Activated CD4-positive, alpha-beta T cell treated with anti-CD3 and anti-CD28 coated beads, Interleukin-2, amount 10 ng/mL, durations not matched to agents 24 days and 14 days (primary cell): Measurements from ENCODE around the gene ZFYVE16. TPM values are rescaled to one million over a fixed set of nuclear protein-coding genes. Genes with fewer than 3 reads are reported as not detected.
"Not testable (repeated sequence)": the region's sequence is repeated elsewhere in the genome, so short reads cannot be mapped to it uniquely, and the experiment has no call there.

ENCODE experiments used
- DNase-seq: peaks from one replicate; pipeline ENCODE4 v3.0.0; 2022
- H3K27ac Mint-ChIP-seq: one replicate; pipeline ENCODE4 v1.8.0; 2022; ENCODE audit warnings: mild to moderate bottlenecking, mixed read lengths
- H3K27me3 Mint-ChIP-seq: one replicate; pipeline ENCODE4 v1.8.0; 2022; ENCODE audit warnings: mixed read lengths
- H3K36me3 Mint-ChIP-seq: one replicate; pipeline ENCODE4 v1.8.0; 2022; ENCODE audit warnings: low read depth, mild to moderate bottlenecking, mixed read lengths
- H3K4me1 Mint-ChIP-seq: one replicate; pipeline ENCODE4 v1.8.0; 2021; ENCODE audit warnings: mixed read lengths
- H3K4me3 Mint-ChIP-seq: one replicate; pipeline ENCODE4 v1.8.0; 2022; ENCODE audit warnings: mild to moderate bottlenecking, moderate library complexity, mixed read lengths
- H3K9me3 Mint-ChIP-seq: one replicate; pipeline ENCODE4 v1.8.0; 2021; ENCODE audit warnings: mixed read lengths
- intact Hi-C: fragments of 100-400 bp; cut with micrococcal nuclease; formaldehyde crosslinking; loops from one replicate; pipeline ENCODE4 v1.15.1; 2023
- total RNA-seq: library from RNA; stranded (reverse); gene quantifications from 2 replicates; pipeline ENCODE4 v1.2.3, GENCODE V29; 2022

The ZFYVE16 gene
- total RNA-seq, 1 donor from 2014 or later, result 9.4 TPM

DNA sequence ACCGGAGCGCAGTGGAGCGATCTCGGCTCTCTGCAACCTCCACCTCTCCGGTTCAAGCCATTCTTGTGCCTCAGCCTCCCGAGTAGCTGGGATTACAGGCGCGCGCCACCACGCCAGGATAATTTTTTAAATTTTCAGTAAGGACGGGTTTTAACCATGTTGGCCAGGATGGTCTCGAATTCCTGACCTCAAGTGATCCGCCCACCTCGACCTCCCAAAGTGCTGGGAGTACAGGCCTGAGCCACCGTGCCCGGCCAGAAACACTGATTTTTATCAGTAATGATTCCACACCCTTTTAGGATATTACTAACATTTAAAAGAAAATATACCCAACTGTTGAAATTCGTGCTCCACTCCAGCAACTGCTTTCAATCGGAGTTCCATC, 79.6 kb downstream of the ZFYVE16 start:
- no peak overlapping the region for H3K27ac Mint-ChIP-seq
- peaks cover 2% of the 10 kb centered on the region for H3K36me3 Mint-ChIP-seq
- intact Hi-C loops, result loop anchor here (10.0 kb wide), 1 partner anchor 167 kb away; the partner anchor contains the start of genes DHFR and MSH3
- H3K9me3 Mint-ChIP-seq, result no peaks in the 10 kb centered on the region
- H3K4me1 Mint-ChIP-seq, result peaks cover 19% of the 10 kb centered on the region
- peak overlapping the region; percentile 81 for H3K4me3 Mint-ChIP-seq
- H3K27me3 Mint-ChIP-seq, result peaks cover 33% of the 10 kb centered on the region
- no peak for DNase-seq

DNA sequence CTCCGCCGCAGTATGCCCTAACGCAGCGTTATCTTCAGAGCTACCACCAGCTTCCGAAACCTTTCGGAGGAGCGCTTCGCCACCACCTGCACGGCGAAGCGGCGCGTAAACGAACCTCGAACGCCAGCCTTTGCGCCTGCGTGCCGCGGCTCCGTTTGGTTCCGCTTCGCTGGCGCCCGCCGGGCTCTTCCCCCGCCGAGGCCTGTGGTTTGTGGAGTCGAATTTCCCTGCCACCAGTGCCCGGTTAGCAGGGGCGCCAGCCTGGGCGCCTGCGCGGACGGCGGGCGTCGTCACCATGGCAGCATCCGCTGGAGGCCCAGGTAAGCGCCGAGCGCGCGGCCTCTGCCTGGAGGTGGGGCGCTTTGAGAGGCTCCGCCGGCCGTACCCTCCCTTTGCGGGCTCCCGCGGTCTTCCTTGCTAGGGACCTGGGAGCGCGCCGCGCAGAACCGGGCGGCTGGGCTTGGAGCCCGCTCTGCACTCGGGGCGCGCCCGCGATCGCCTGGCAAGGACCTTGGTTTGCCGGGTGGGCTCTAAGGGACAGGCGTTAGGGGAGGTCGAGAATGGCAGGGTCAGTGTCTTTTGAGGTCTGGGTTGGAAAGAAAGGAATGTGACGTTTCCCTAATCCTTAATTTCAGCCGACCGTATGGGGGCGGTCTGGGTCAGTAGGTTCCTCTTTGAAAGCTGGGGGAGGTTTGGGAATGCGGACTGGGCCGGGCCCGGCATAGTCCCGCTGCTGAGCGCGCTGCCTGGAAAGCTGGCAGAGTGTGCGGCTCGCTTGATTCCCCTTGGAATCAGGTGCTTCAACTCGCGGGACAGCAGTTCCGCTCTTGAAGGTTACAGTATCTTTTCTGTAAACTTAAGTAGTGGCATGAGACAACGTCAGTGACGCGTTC, 80.2 kb downstream of the ZFYVE16 start, which contains the start of gene FAM151B:
TSS of gene FAM151B (plus strand) at position 272 of the 893 bp plus-strand sequence. CDS start at position 296, 24 bp downstream.
- DNase-seq, result peak; percentile 89
- peaks cover 33% of the 10 kb centered on the region for H3K27me3 Mint-ChIP-seq
- peaks cover 19% of the 10 kb centered on the region for H3K4me1 Mint-ChIP-seq
- no peak within 1 kb of the TSS for H3K27ac Mint-ChIP-seq
- intact Hi-C loops, result loop anchor here (10.0 kb wide), 1 partner anchor 167 kb away; the partner anchor contains the start of genes DHFR and MSH3
- peaks cover 2% of the 10 kb centered on the region for H3K36me3 Mint-ChIP-seq
- no peaks in the 10 kb centered on the region for H3K9me3 Mint-ChIP-seq
- H3K4me3 Mint-ChIP-seq, result peak within 1 kb of the TSS; percentile 81

DNA sequence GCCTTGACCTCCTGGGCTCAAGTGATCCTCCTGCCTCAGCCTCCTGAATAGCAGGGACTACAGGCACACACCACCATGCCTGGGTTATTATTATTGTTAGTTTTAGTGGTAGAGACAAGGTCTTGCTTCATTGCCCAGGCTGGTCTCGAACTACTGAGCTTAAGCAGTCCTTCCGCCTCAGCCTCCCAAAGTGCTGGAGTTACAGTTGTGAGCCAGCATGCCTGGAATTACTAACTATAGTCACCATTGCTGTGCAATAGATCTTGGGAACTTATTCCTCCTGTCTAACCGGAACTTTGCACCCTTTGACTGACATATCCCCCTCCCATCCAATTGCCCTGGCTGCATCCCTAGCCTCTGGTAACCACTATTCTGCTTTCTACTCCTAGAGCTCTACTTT, 83.4 kb downstream of the ZFYVE16 start:
- peaks cover 32% of the 10 kb centered on the region for H3K27me3 Mint-ChIP-seq
- H3K9me3 Mint-ChIP-seq, result no peaks in the 10 kb centered on the region
- no peak overlapping the region for H3K4me3 Mint-ChIP-seq
- peaks cover 19% of the 10 kb centered on the region for H3K4me1 Mint-ChIP-seq
- no peak for DNase-seq
- H3K36me3 Mint-ChIP-seq, result peaks cover 2% of the 10 kb centered on the region
- no peak overlapping the region for H3K27ac Mint-ChIP-seq
- intact Hi-C loops, result no loop called here

DNA sequence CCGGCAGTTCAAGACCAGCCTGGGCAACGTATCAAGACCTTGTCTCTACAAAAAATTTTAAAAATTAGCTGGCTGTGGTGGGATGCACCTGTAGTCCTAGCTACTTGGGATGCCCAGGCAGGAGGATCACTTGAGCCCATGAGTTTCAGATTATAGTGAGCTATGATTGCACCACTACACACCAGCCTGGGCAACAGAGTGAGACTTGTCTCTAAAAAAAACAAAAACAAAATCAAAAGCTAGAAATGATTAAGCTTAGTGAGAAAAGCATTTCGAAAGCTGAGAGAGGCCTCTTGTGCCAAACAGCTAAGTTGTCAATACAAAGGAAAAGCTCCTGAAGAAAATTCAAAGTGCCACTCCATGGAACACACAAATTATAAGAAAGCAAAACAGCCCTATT, 84.9 kb downstream of the ZFYVE16 start:
- intact Hi-C loops, result no loop called here
- Mint-ChIP-seq H3K36me3 (no peaks in the 10 kb centered on the region), H3K27ac (no peak overlapping the region), H3K4me1 (peaks cover 10% of the 10 kb centered on the region), H3K9me3 (no peaks in the 10 kb centered on the region), H3K27me3 (peaks cover 25% of the 10 kb centered on the region), H3K4me3 (no peak overlapping the region)
- DNase-seq, result no peak

DNA sequence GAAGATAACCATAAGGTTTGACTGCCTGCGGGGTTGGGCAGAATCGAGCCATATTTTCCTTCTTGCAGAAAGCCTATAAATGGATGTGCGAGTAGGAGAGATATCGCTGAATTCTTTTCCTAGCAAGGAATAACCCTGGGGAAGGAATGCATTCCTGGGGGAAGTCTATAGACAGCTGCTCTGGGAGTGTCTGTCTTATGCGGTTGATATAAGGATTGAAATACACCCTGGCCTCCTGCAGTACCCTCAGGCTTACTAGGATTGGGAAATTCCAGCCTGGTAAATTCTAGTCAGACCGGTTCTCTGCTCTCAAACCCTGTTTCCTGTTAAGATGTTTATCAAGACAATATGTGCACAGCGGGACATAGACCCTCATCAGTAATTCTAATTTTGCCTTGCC, 85.6 kb downstream of the ZFYVE16 start:
- H3K27me3 Mint-ChIP-seq, result peaks cover 23% of the 10 kb centered on the region
- intact Hi-C loops, H3K36me3 Mint-ChIP-seq, H3K9me3 Mint-ChIP-seq, H3K4me1 Mint-ChIP-seq, DNase-seq, H3K27ac Mint-ChIP-seq, H3K4me3 Mint-ChIP-seq: not testable (repeated sequence)

DNA sequence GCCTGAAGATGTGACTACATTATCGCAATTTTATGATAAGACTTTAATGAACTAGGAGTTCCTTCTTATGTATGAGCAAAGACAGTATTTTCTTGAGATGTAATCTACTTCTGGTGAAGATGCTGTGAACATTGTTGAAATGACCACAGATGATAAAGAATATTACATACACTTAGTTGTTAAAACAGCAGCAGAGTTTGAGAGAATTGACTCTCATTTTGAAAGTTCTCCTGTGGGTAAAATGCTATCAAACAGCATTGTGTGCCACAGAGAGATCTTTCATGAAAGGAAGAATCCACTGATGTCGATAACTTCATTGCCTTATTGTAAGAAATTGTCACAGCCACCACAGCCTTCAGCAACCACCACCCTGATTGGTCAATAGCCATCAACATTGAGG, 88.0 kb downstream of the ZFYVE16 start:
- no peak for DNase-seq
- Mint-ChIP-seq H3K27ac (no peak overlapping the region), H3K4me1 (no peaks in the 10 kb centered on the region), H3K9me3 (no peaks in the 10 kb centered on the region), H3K4me3 (no peak overlapping the region), H3K27me3 (peaks cover 12% of the 10 kb centered on the region), H3K36me3 (no peaks in the 10 kb centered on the region)
- intact Hi-C loops, result no loop called here

DNA sequence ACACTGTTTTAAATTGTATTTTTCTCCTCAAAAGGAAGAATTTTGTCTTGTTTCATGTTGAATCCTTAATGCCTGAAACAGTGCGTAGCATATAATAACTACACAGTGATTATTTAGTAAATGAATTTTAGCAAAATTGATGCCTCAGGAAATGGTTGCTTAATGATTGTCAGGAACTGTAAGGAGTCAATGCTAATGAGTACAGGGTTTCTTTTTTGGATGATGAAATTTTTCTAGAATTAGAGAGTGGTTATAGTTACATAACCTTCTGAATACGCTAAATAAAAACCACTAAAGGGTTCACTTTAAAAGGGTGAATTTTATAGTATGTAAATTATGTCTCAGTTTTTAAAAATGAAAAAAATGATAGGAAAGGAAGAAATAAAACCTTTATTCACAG, 94.9 kb downstream of the ZFYVE16 start:
- peaks cover 6% of the 10 kb centered on the region for H3K27me3 Mint-ChIP-seq
- no peaks in the 10 kb centered on the region for H3K36me3 Mint-ChIP-seq
- no peak overlapping the region for H3K4me3 Mint-ChIP-seq
- peaks cover 3% of the 10 kb centered on the region for H3K4me1 Mint-ChIP-seq
- no peak for DNase-seq
- intact Hi-C loops, result no loop called here
- H3K27ac Mint-ChIP-seq, result no peak overlapping the region
- no peaks in the 10 kb centered on the region for H3K9me3 Mint-ChIP-seq

DNA sequence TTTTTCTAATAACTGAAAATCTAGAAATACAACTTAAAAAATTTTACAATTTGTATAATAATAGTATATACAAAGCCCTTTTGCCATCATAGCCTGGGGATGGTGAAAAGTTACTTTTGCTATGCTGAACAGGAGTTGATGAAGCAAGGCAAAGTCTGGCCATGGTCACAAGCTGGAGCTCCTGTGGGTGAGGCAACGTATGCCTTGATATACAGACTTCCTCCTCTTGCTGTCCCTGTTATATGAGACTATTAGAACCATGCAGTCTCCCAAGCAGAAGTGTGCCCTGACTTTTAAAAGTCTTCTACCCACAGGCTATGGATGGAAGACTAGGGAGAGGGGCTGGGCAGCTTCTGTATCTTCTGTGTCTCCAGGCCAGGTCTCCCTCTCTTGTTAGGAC, 95.8 kb downstream of the ZFYVE16 start:
- peaks cover 3% of the 10 kb centered on the region for H3K27me3 Mint-ChIP-seq
- no peaks in the 10 kb centered on the region for H3K9me3 Mint-ChIP-seq
- intact Hi-C loops, result no loop called here
- no peak overlapping the region for H3K4me3 Mint-ChIP-seq
- no peaks in the 10 kb centered on the region for H3K36me3 Mint-ChIP-seq
- no peak for DNase-seq
- peaks cover 3% of the 10 kb centered on the region for H3K4me1 Mint-ChIP-seq
- H3K27ac Mint-ChIP-seq, result no peak overlapping the region

DNA sequence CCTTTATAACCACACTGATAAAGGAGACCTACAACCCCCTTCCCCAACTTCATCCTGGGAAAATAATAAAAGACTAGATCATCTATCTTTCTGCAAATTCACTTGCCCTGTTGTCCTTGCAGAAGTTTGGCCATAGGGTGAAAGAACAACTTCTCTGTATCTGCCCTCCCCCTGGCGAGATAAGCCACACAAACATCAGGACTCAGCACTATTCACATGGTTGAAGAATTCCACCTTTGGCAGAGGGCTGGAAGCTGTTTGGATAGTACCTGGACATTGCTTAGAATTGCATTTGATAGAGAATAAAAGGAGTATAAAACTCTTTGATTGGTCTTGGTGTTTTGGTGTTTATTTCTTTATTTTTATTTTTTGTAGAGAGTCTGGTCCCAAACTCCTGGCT, 97.0 kb downstream of the ZFYVE16 start:
- DNase-seq, result no peak
- no peak overlapping the region for H3K27ac Mint-ChIP-seq
- H3K4me3 Mint-ChIP-seq, result no peak overlapping the region

DNA sequence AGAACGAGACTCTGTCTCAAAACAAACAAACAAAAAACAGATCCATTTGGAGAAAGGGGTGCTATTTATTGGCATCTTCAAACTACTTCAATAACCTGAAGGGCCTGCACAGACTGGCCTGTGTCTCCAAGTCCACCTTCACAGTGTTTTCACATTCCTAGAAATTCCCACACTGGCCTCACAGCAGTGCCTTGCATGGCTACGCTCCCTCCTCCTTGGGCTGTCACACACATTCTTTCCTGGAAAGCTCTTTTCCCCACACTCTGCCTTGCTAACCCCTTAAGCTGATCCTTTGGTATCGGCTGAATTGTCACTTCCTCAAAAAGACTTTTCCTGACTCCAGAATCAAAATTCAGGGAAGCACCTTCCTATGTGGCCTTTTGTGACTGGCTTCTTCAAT, 99.8 kb downstream of the ZFYVE16 start:
- H3K36me3 Mint-ChIP-seq, result no peaks in the 10 kb centered on the region
- DNase-seq, result no peak
- no peak overlapping the region for H3K27ac Mint-ChIP-seq
- no peak overlapping the region for H3K4me3 Mint-ChIP-seq
- H3K9me3 Mint-ChIP-seq, result no peaks in the 10 kb centered on the region
- peaks cover 3% of the 10 kb centered on the region for H3K4me1 Mint-ChIP-seq
- H3K27me3 Mint-ChIP-seq, result no peaks in the 10 kb centered on the region
- intact Hi-C loops, result no loop called here

More for the DNA sequence above, 97.0 kb downstream of the ZFYVE16 start:
- Mint-ChIP-seq H3K4me1 (peaks cover 3% of the 10 kb centered on the region), H3K36me3 (no peaks in the 10 kb centered on the region), H3K9me3 (no peaks in the 10 kb centered on the region), H3K27me3 (no peaks in the 10 kb centered on the region)
- intact Hi-C loops, result no loop called here

DNA sequence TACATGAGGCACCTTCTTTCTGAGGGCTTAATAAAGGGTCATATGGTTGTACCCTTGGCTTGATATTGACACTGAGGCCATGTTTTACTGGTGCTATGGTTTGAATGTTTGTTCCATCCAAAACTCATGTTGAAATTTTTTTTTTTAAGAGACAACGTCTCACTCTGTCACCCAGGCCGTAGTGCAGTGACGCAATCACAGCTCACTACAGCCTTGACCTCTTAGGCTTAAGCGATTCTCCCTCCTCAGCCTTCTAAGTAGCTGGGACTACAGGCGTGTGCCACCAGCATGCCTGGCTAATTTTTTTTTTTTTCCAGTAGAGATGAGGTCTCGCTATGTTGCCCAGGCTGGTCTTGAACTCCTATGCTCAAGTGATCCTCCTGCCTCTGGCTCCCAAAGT, 101.0 kb downstream of the ZFYVE16 start:
- peaks cover 3% of the 10 kb centered on the region for H3K27me3 Mint-ChIP-seq
- H3K4me1 Mint-ChIP-seq, result peaks cover 3% of the 10 kb centered on the region
- intact Hi-C loops, result no loop called here
- DNase-seq, result no peak
- H3K4me3 Mint-ChIP-seq, result no peak overlapping the region
- H3K27ac Mint-ChIP-seq, result no peak overlapping the region
- no peaks in the 10 kb centered on the region for H3K9me3 Mint-ChIP-seq
- no peaks in the 10 kb centered on the region for H3K36me3 Mint-ChIP-seq

DNA sequence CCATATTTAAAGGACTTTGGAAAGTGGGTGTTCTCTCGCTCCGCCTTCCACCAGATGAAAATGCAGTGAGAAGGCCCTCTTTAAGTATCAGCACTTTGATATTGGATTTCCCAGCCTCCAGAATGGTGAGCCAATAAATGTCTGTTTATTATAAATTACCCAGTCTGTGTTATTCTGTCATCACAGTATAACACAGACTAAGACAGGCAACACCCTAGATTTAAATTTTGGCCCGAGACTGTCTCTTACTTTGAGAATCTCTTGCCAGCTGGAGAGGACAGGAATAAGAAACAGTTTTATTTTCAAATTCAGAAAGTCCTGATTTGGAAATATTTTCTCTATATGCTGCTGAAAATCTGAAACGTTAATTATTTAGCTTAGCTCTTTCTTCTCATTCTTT, 101.5 kb downstream of the ZFYVE16 start:
- Mint-ChIP-seq H3K27ac (no peak overlapping the region), H3K9me3 (no peaks in the 10 kb centered on the region), H3K4me3 (no peak overlapping the region), H3K36me3 (no peaks in the 10 kb centered on the region), H3K27me3 (peaks cover 3% of the 10 kb centered on the region), H3K4me1 (no peaks in the 10 kb centered on the region)
- intact Hi-C loops, result no loop called here
- DNase-seq, result no peak

DNA sequence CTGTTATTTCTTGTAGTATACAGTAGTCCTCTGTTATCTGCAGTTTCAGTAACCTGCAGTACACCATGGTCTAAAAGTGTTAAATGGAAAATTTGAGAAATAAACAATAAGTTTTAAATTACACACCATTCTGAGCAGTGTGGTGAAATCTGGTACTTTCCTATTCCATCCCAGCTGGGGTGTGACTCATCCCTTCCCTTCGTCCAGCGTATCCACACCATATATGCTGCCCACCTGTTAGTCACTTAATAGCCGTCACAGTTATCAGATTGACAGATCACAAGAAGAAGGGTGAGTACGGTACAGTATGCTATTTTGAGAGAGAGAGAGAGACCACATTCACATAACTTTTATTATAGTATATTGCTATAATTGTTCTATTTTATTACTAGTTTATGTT, 109.0 kb downstream of the ZFYVE16 start:
- no peak overlapping the region for H3K4me3 Mint-ChIP-seq
- H3K27ac Mint-ChIP-seq, result no peak overlapping the region
- no peak for DNase-seq
- H3K36me3 Mint-ChIP-seq, result no peaks in the 10 kb centered on the region
- peaks cover 3% of the 10 kb centered on the region for H3K4me1 Mint-ChIP-seq
- intact Hi-C loops, result no loop called here
- H3K9me3 Mint-ChIP-seq, result no peaks in the 10 kb centered on the region
- peaks cover 3% of the 10 kb centered on the region for H3K27me3 Mint-ChIP-seq
